BE2C (cell line): Measurements from ENCODE around the gene USP10.

Experiments used
- DNase-seq: peaks from one replicate; pipeline ENCODE4 v3.0.0-alpha.2; 2020
- H3K27me3 ChIP-seq: fragments of 250-450 bp; sonication (Bioruptor Pico); 2 replicates; pipeline ENCODE4 v1.5.1; 2020; ENCODE audit warnings: mild to moderate bottlenecking
- H3K36me3 ChIP-seq: fragments of 250-450 bp; sonication (Bioruptor Pico); 2 replicates; pipeline ENCODE4 v1.5.1; 2020; ENCODE audit warnings: mild to moderate bottlenecking
- H3K4me1 ChIP-seq: fragments of 250-450 bp; sonication (Bioruptor Pico); 2 replicates; pipeline ENCODE4 v1.5.1; 2020
- H3K4me3 ChIP-seq: 2 replicates; pipeline ENCODE4 v1.5.1; 2011; ENCODE audit warnings: low read depth, low read length
- H3K9me3 ChIP-seq: fragments of 250-450 bp; sonication (Bioruptor Pico); 2 replicates; pipeline ENCODE4 v1.5.1; 2020
- CTCF ChIP-seq: IDR thresholded peaks from 2 replicates; pipeline ENCODE4 v1.5.1; 2012; ENCODE audit warnings: mild to moderate bottlenecking, low read depth, low read length

The USP10 gene

GRCh38 chr16:84785843-84786581 is 86.2 kb downstream of the USP10 start:
- peak; percentile 90 for DNase-seq
- Histone ChIP-seq H3K36me3 (no peaks in the 10 kb centered on the region), H3K9me3 (no peaks in the 10 kb centered on the region), H3K4me3 (no peak overlapping the region; the same call in 1 of the 2 replicates), H3K4me1 (peaks cover 36% of the 10 kb centered on the region), H3K27me3 (no peaks in the 10 kb centered on the region)
- no peak for TF ChIP-seq CTCF

GRCh38 chr16:84786605-84787262 is 86.9 kb downstream of the USP10 start:
- no peak for TF ChIP-seq CTCF

GRCh38 chr16:84787263-84787622 is 87.4 kb downstream of the USP10 start:
- Histone ChIP-seq H3K9me3 (no peaks in the 10 kb centered on the region), H3K4me3 (no peak overlapping the region), H3K27me3 (no peaks in the 10 kb centered on the region), H3K4me1 (peaks cover 43% of the 10 kb centered on the region), H3K36me3 (no peaks in the 10 kb centered on the region)
- DNase-seq: no peak
- no peak for TF ChIP-seq CTCF

More at GRCh38 chr16:84786605-84787262, 86.9 kb downstream of the USP10 start:
- Histone ChIP-seq H3K36me3 (no peaks in the 10 kb centered on the region), H3K27me3 (no peaks in the 10 kb centered on the region), H3K4me3 (no peak overlapping the region), H3K4me1 (peaks cover 43% of the 10 kb centered on the region), H3K9me3 (no peaks in the 10 kb centered on the region)
- no peak for DNase-seq

- no peaks in the 10 kb centered on the region for H3K9me3 ChIP-seq
- no peaks in the 10 kb centered on the region for H3K36me3 ChIP-seq
- peak overlapping the region; percentile 21; the same call in 1 of the 2 replicates for H3K4me3 ChIP-seq
- H3K4me1 ChIP-seq: peaks cover 43% of the 10 kb centered on the region
- peak; percentile 58 for DNase-seq
- no peaks in the 10 kb centered on the region for H3K27me3 ChIP-seq
- no peak for TF ChIP-seq CTCF
Observed at GRCh38 chr16:84788920-84789391, 89.2 kb downstream of the USP10 start.

- no peak for TF ChIP-seq CTCF
- DNase-seq: no peak
- no peaks in the 10 kb centered on the region for H3K36me3 ChIP-seq
- no peaks in the 10 kb centered on the region for H3K27me3 ChIP-seq
- peak overlapping the region; percentile 21 for H3K4me3 ChIP-seq
- no peaks in the 10 kb centered on the region for H3K9me3 ChIP-seq
- H3K4me1 ChIP-seq: peaks cover 43% of the 10 kb centered on the region
Observed at GRCh38 chr16:84789431-84789830, 89.6 kb downstream of the USP10 start.

GRCh38 chr16:84790301-84790700 is 90.5 kb downstream of the USP10 start:
- no peak for TF ChIP-seq CTCF
- Histone ChIP-seq H3K4me3 (no peak overlapping the region), H3K4me1 (peaks cover 42% of the 10 kb centered on the region), H3K9me3 (no peaks in the 10 kb centered on the region), H3K36me3 (no peaks in the 10 kb centered on the region), H3K27me3 (no peaks in the 10 kb centered on the region)
- peak; percentile 62 for DNase-seq
